HepG2 (cell line): ENCODE data around the gene EPB41L2.

Source experiments
- CTCF ChIP-seq: sonication (generic); formaldehyde crosslinking; IDR thresholded peaks from 2 replicates; pipeline ENCODE4 v1.5.0; 2020; ENCODE audit warnings: mild to moderate bottlenecking, missing genetic modification reagents, moderate library complexity
- ELK4 ChIP-seq: sonication (generic); formaldehyde crosslinking; IDR thresholded peaks from 2 replicates; pipeline ENCODE4 v1.9.0; 2021; ENCODE audit warnings: missing genetic modification reagents, borderline replicate concordance
- EZH2 ChIP-seq: conservative IDR thresholded peaks from 2 replicates; pipeline ENCODE4 v1.6.1; 2012; ENCODE audit warnings: mild to moderate bottlenecking, low read depth, low read length, moderate library complexity
- FOSL2 ChIP-seq: sonication (generic); formaldehyde crosslinking; IDR thresholded peaks from 2 replicates; pipeline ENCODE4 v1.4.0; 2020; ENCODE audit warnings: missing genetic modification reagents
- GPBP1L1 ChIP-seq: sonication (generic); formaldehyde crosslinking; IDR thresholded peaks from 2 replicates; pipeline ENCODE4 v1.5.0; 2020; ENCODE audit warnings: mild to moderate bottlenecking, missing genetic modification reagents
- MNT ChIP-seq: fragments of 450-650 bp; IDR thresholded peaks from 2 replicates; pipeline ENCODE4 v1.6.1; 2016
- MXI1 ChIP-seq: IDR thresholded peaks from 3 replicates; pipeline ENCODE4 v1.6.1; 2012; ENCODE audit warnings: low read depth, low read length, inconsistent platforms, borderline replicate concordance
- RAD21 ChIP-seq: fragments of 450-650 bp; formaldehyde crosslinking; IDR thresholded peaks from 2 replicates; pipeline ENCODE4 v1.5.0; 2020; ENCODE audit warnings: mild to moderate bottlenecking
- TFAP4 ChIP-seq: sonication (generic); IDR thresholded peaks from 2 replicates; pipeline ENCODE4 v1.6.1; 2016; ENCODE audit warnings: low read depth, borderline replicate concordance
- TFDP2 ChIP-seq: sonication (generic); formaldehyde crosslinking; IDR thresholded peaks from 2 replicates; pipeline ENCODE4 v1.4.0; 2020; ENCODE audit warnings: missing genetic modification reagents
- ZNF24 ChIP-seq: fragments of 450-650 bp; IDR thresholded peaks from 2 replicates; pipeline ENCODE4 v1.6.1; 2017; ENCODE audit warnings: antibody characterized with exemption, mild to moderate bottlenecking

- TF ChIP-seq ZNF24 (no peak), EZH2 (no peak), TFAP4 (no peak), GPBP1L1 (CRISPR knock-in tag) (no peak), MXI1 (no peak), MNT (no peak), ELK4 (CRISPR knock-in tag) (no peak), CTCF (CRISPR knock-in tag) (no peak), RAD21 (no peak), TFDP2 (no peak), FOSL2 (CRISPR knock-in tag) (no peak)
Measured at GRCh38 chr6:130865793-130866192, 197.3 kb downstream of the EPB41L2 start.
